ENCODE results near the gene SLC9A9. TPM values are rescaled to one million over a fixed set of nuclear protein-coding genes. Genes with fewer than 3 reads are reported as not detected.

The SLC9A9 gene
- total RNA-seq, 1 donor from 2014 or later = 0.22 TPM

- H3K4me3 ChIP-seq = no peak overlapping the region
- H3K79me2 ChIP-seq (ENCODE audit: low read depth) = no peaks in the 10 kb centered on the region
- no peak overlapping the region for H3K27ac Mint-ChIP-seq
- no peak overlapping the region for H3K4me3 Mint-ChIP-seq
- no peak overlapping the region for H2AFZ ChIP-seq (replicated peaks)
- H3K4me1 ChIP-seq = peaks cover 28% of the 10 kb centered on the region
- no peak overlapping the region for H3K27ac ChIP-seq
- H4K20me1 ChIP-seq (ENCODE audit: low read depth) = no peaks in the 10 kb centered on the region
- no peaks in the 10 kb centered on the region for H3K27me3 Mint-ChIP-seq (ENCODE audit: insufficient read depth, low read depth)
- H3K27me3 ChIP-seq = no peaks in the 10 kb centered on the region
- no peak for TF ChIP-seq CTCF (IDR thresholded peaks at IDR 0.05)
- no peak for TF ChIP-seq EZH2 (IDR thresholded peaks at IDR 0.05)
- TF ChIP-seq EZH2phosphoT487 (IDR thresholded peaks at IDR 0.05) = no peak
- H3K4me1 Mint-ChIP-seq = peaks cover 34% of the 10 kb centered on the region
- H3K4me2 ChIP-seq = no peak overlapping the region
- H3K36me3 ChIP-seq = no peaks in the 10 kb centered on the region
- H3F3A ChIP-seq (ENCODE audit: low read depth) = no peaks in the 10 kb centered on the region
- H3K36me3 Mint-ChIP-seq = no peaks in the 10 kb centered on the region
- no peaks in the 10 kb centered on the region for H3K9me3 Mint-ChIP-seq
- no peak overlapping the region for H3K9ac ChIP-seq
- no peak for DNase-seq (ENCODE audit: low spot score)
- no peaks in the 10 kb centered on the region for H3K9me3 ChIP-seq (ENCODE audit: low read depth)
Observed at GRCh38 chr3:143595456-143596077, 252.7 kb downstream of the SLC9A9 start.

- H2AFZ ChIP-seq (replicated peaks) = no peak overlapping the region
- H3K27ac ChIP-seq = no peak overlapping the region
- TF ChIP-seq CTCF (IDR thresholded peaks at IDR 0.05) = no peak
- no peak for TF ChIP-seq EZH2 (IDR thresholded peaks at IDR 0.05)
- TF ChIP-seq EZH2phosphoT487 (IDR thresholded peaks at IDR 0.05) = no peak
- DNase-seq (ENCODE audit: low spot score) = no peak
- H4K20me1 ChIP-seq (ENCODE audit: low read depth) = no peaks in the 10 kb centered on the region
- no peaks in the 10 kb centered on the region for H3K36me3 Mint-ChIP-seq
- H3K9me3 ChIP-seq (ENCODE audit: low read depth) = no peaks in the 10 kb centered on the region
- no peak overlapping the region for H3K4me3 ChIP-seq
- H3K27me3 Mint-ChIP-seq (ENCODE audit: insufficient read depth, low read depth) = peaks cover 4% of the 10 kb centered on the region
- peaks cover 32% of the 10 kb centered on the region for H3K4me1 ChIP-seq
- no peak overlapping the region for H3K9ac ChIP-seq
- no peaks in the 10 kb centered on the region for H3K27me3 ChIP-seq
- no peak overlapping the region for H3K27ac Mint-ChIP-seq
- no peak overlapping the region for H3K4me2 ChIP-seq
- H3K4me1 Mint-ChIP-seq = peaks cover 40% of the 10 kb centered on the region
- no peaks in the 10 kb centered on the region for H3F3A ChIP-seq (ENCODE audit: low read depth)
- no peaks in the 10 kb centered on the region for H3K36me3 ChIP-seq
- H3K79me2 ChIP-seq (ENCODE audit: low read depth) = no peaks in the 10 kb centered on the region
- no peaks in the 10 kb centered on the region for H3K9me3 Mint-ChIP-seq
- H3K4me3 Mint-ChIP-seq = no peak overlapping the region
Observed at GRCh38 chr3:143594206-143594605, 254.1 kb downstream of the SLC9A9 start.

GRCh38 chr3:143590660-143591059 is 257.6 kb downstream of the SLC9A9 start:
- peak; percentile 48 for DNase-seq (ENCODE audit: low spot score)
- no peaks in the 10 kb centered on the region for H3K79me2 ChIP-seq (ENCODE audit: low read depth)
- Mint-ChIP-seq H3K4me1 (peaks cover 27% of the 10 kb centered on the region), H3K36me3 (no peaks in the 10 kb centered on the region), H3K9me3 (no peaks in the 10 kb centered on the region), H3K27me3 (ENCODE audit: insufficient read depth, low read depth) (peaks cover 4% of the 10 kb centered on the region), H3K27ac (no peak overlapping the region), H3K4me3 (no peak overlapping the region)
- H3K4me2 ChIP-seq = peak overlapping the region; percentile 25
- peaks cover 26% of the 10 kb centered on the region for H3K4me1 ChIP-seq
- H3K36me3 ChIP-seq = no peaks in the 10 kb centered on the region
- H3K4me3 ChIP-seq = no peak overlapping the region
- TF ChIP-seq CTCF (IDR thresholded peaks at IDR 0.05) (no peak), EZH2 (IDR thresholded peaks at IDR 0.05) (no peak), EZH2phosphoT487 (IDR thresholded peaks at IDR 0.05) (no peak)
- H4K20me1 ChIP-seq (ENCODE audit: low read depth) = no peaks in the 10 kb centered on the region
- H3K27me3 ChIP-seq = no peaks in the 10 kb centered on the region
- H2AFZ ChIP-seq (replicated peaks) = peak overlapping the region; percentile 38
- no peaks in the 10 kb centered on the region for H3F3A ChIP-seq (ENCODE audit: low read depth)
- no peak overlapping the region for H3K9ac ChIP-seq
- no peak overlapping the region for H3K27ac ChIP-seq
- H3K9me3 ChIP-seq (ENCODE audit: low read depth) = no peaks in the 10 kb centered on the region

Data from neural progenitor cell (in vitro differentiated cells).